ENCODE results near the gene RBX1. TPM values are rescaled to one million over a fixed set of nuclear protein-coding genes. Genes with fewer than 3 reads are reported as not detected.

RBX1 gene
- total RNA-seq, 1 donor from 2014 or later = 60.9 TPM

DNA sequence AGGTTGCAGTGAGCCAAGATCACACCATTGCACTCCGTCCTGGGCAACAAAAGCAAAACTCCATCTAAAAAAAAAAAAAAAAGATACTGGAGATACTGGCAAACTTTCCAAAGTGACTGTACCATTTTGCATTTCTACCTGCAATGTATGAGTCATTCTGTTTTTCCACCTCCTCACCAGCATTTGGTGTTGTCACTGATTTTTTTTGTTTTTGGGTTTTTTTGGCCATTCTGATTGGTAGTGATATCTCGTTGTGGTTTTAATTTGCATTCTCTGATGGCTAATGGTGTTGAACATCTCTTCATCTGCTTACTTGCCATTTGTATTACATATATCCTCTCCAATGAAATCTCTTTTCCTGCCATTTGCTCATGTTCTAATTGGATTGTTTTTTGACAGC lies 12.0 kb upstream of the RBX1 start:
- H3K36me3 Mint-ChIP-seq (ENCODE audit: insufficient read depth) = no peaks in the 10 kb centered on the region
- H3K9me3 Mint-ChIP-seq (ENCODE audit: low read depth) = no peaks in the 10 kb centered on the region
- no peak overlapping the region for H3K4me3 Mint-ChIP-seq (ENCODE audit: low read depth)
- H3K4me1 Mint-ChIP-seq (ENCODE audit: low read depth) = no peaks in the 10 kb centered on the region
- no peak overlapping the region for H3K27ac Mint-ChIP-seq
- no peak for DNase-seq (ENCODE audit: low spot score, unreplicated experiment)
- TF ChIP-seq CTCF (IDR thresholded peaks at IDR 0.05; ENCODE audit: unreplicated experiment) = no peak
- no peaks in the 10 kb centered on the region for H3K27me3 Mint-ChIP-seq

DNA sequence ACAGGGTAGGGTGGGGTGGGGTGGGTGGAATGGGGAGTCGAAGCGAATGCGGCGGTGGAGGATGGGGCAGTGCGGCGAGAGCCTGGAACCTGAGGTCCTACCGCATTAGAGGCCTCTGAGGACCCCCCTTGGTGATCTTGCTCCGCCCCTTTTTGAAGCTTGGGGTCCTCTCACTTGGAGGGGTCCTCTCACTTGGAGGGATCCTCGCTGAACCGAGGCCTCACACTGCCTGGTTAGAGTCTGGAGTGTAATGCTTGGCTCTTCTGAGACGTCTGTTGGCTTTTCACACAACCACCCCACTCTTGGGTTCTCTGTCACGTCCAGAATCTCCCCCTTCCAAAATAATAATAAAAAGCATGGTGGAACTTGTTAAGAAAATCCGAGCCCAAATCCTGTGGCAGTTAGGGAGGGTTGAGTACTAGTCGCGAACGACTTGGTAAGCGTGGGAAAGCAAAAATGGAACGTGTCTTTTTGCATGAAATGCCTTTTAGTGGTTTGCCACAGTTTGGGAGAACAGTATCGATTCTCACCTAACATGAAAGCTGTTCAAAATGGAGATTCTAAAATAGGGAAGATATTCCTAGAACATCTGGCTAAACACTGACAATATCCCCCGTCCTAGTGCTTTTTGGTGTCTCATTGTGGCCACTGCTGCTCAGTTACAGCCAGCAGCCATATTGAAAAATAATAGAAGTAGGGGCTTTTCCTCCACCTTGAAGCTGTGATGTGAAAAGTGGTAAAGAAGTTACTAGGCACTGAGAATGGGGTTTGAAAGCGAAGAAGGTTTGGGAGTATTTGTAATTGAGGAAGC lies 822 bp downstream of the RBX1 start:
- H3K27ac Mint-ChIP-seq = peak overlapping the region; percentile 99
- H3K27me3 Mint-ChIP-seq = no peaks in the 10 kb centered on the region
- TF ChIP-seq CTCF (IDR thresholded peaks at IDR 0.05; ENCODE audit: unreplicated experiment) = no peak

DNA sequence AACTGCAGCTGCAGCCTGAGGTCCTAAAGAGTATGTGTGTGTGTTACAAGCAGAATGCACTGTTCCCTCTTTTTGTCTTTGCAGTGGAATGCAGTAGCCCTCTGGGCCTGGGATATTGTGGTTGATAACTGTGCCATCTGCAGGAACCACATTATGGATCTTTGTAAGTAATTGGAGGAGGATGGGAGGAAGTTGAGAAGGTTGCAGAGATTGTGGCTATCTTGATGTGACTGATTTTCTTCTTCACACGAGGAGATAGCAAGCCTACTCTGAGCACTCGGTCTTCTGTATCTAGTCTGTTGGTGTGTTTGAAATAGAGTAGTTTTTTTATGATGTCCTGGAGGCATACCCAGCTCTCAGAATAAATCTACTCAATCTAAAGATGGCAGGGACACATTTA lies 2.3 kb downstream of the RBX1 start:
- TF ChIP-seq CTCF (IDR thresholded peaks at IDR 0.05; ENCODE audit: unreplicated experiment) = no peak
- H3K27ac Mint-ChIP-seq = peak overlapping the region; percentile 82
- H3K4me1 Mint-ChIP-seq (ENCODE audit: low read depth) = peaks cover 12% of the 10 kb centered on the region
- H3K27me3 Mint-ChIP-seq = no peaks in the 10 kb centered on the region
- DNase-seq (ENCODE audit: low spot score, unreplicated experiment) = no peak
- H3K9me3 Mint-ChIP-seq (ENCODE audit: low read depth) = no peaks in the 10 kb centered on the region
- peak overlapping the region; percentile 3 for H3K4me3 Mint-ChIP-seq (ENCODE audit: low read depth)
- H3K36me3 Mint-ChIP-seq (ENCODE audit: insufficient read depth) = peaks cover 7% of the 10 kb centered on the region

More for the DNA sequence above, 822 bp downstream of the RBX1 start:
- Mint-ChIP-seq H3K4me1 (ENCODE audit: low read depth) (peaks cover 12% of the 10 kb centered on the region), H3K9me3 (ENCODE audit: low read depth) (no peaks in the 10 kb centered on the region), H3K36me3 (ENCODE audit: insufficient read depth) (peaks cover 4% of the 10 kb centered on the region), H3K4me3 (ENCODE audit: low read depth) (peak overlapping the region; percentile 100)
- no peak for DNase-seq (ENCODE audit: low spot score, unreplicated experiment)

DNA sequence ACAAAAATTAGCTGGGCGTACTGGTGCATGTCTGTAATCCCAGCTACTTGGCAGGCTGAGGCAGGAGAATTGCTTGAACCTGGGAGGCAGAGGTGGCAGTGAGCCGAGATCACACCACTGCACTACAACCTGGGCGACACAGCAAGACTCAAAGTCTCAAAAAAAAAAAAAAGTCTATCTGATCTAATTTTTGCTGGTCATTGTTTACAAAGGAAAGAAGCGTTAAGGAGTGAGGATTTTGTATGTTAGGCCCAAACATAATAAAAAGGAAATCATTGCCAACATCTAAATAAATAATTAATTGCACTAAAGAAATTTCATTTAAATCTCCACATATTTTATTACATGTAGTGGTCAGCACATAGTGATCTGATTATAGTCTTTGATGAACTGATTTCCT lies 2.9 kb downstream of the RBX1 start:
- Mint-ChIP-seq H3K9me3 (ENCODE audit: low read depth) (no peaks in the 10 kb centered on the region), H3K4me1 (ENCODE audit: low read depth) (peaks cover 12% of the 10 kb centered on the region), H3K27ac (no peak overlapping the region), H3K36me3 (ENCODE audit: insufficient read depth) (peaks cover 8% of the 10 kb centered on the region), H3K4me3 (ENCODE audit: low read depth) (no peak overlapping the region), H3K27me3 (no peaks in the 10 kb centered on the region)
- no peak for DNase-seq (ENCODE audit: low spot score, unreplicated experiment)
- no peak for TF ChIP-seq CTCF (IDR thresholded peaks at IDR 0.05; ENCODE audit: unreplicated experiment)

GRCh38 chr22:40955571-40955970 lies 4.4 kb downstream of the RBX1 start:
- Mint-ChIP-seq H3K9me3 (ENCODE audit: low read depth) (no peaks in the 10 kb centered on the region), H3K27me3 (no peaks in the 10 kb centered on the region), H3K36me3 (ENCODE audit: insufficient read depth) (peaks cover 14% of the 10 kb centered on the region), H3K4me1 (ENCODE audit: low read depth) (peaks cover 10% of the 10 kb centered on the region), H3K27ac (no peak overlapping the region), H3K4me3 (ENCODE audit: low read depth) (no peak overlapping the region)
- no peak for TF ChIP-seq CTCF (IDR thresholded peaks at IDR 0.05; ENCODE audit: unreplicated experiment)
- DNase-seq (ENCODE audit: low spot score, unreplicated experiment) = no peak
